GM18505 (cell line): ENCODE measurements around the gene SMARCAL1.

Source experiments
- ATAC-seq: cut with Tn5 transposase; IDR thresholded peaks from one replicate; pipeline ENCODE4 v1.9.1; 2021; ENCODE audit not compliant: unreplicated experiment
- POLR2A ChIP-seq: IDR thresholded peaks from 4 replicates; pipeline ENCODE4 v1.6.1; 2011; ENCODE audit warnings: borderline replicate concordance; ENCODE audit not compliant: insufficient read depth, insufficient read length; ENCODE audit errors: extremely low read depth

The SMARCAL1 gene

DNA sequence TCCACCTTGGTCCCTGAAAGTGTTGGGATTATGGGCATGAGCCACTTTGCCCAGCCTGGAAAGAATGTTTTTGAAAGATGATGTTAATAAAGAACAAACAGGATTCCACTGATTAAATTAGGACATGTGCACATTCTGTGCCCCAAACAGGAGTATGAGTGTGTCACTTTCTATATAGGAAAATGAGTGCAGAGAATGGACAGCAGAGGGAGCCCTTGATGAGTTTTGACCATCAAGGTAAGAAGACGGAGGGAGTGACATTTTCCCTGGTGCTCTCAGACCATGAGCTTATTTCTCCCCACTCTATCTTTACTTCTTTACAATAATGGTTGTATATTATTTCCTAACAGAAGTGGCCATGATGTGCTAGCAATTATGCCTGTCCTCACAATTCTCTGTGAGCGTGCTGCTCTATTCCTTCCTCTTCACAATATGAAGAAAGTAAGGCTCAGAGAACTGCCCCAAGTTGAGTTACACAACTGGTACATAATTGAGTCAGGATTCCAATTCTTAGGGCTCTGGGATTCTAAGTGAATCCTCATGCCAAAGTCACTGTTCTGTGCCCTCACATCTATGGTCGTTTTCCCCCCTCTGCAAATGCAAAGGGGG, 107.0 kb downstream of the SMARCAL1 start:
- no peak for TF ChIP-seq POLR2A
- ATAC-seq, result no peak

DNA sequence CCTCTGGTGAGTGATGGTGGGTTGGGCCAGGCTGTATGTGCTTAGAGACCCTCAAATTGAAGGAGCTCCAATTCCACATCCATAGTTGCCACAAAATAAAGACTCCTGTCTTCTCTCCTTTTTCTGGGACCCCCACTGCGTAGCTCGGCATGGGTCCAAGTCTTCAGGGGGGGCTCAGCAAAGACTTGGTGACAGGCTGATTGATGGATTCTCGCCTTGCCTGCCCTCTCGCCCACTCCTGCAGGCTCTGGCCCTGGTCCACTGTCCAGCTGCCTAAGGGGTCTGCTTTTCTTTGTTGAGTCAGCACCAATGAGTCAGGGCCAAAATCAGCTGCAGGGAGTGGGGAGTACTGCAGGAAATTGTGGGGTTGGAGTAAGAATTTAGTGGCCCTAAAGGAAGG, 107.8 kb downstream of the SMARCAL1 start:
- ATAC-seq, result no peak

DNA sequence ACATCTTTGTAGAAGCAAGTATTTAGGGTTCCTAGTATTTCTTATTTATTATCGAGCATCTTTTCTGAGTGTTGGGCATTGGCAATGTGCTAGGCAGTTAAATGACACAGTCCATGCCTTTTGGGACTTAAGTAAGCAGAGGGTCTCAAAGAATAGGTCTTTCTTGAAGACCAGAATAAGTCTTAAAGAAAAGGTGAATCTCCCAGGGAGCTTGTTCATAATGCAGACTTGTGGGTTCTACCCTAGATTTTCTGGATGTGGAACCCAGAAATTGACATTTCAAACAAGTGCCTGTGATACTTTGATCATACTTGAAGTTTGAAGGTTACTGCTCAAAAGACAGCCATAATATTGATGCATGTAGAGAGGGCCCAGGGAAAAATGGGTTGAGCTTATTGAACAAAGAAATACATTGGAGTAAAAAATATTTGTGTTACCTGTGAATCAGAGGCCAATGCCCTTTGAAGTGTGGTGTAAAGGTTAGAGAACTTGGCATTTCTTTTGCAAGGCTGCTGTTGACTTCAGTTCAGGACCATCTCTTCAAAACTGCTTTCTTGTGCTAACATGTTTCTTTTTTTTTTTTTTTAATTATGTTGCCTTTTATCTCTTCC, 110.7 kb downstream of the SMARCAL1 start:
- no peak for TF ChIP-seq POLR2A
- ATAC-seq, result no peak

More for the DNA sequence above, 107.8 kb downstream of the SMARCAL1 start:
- no peak for TF ChIP-seq POLR2A

DNA sequence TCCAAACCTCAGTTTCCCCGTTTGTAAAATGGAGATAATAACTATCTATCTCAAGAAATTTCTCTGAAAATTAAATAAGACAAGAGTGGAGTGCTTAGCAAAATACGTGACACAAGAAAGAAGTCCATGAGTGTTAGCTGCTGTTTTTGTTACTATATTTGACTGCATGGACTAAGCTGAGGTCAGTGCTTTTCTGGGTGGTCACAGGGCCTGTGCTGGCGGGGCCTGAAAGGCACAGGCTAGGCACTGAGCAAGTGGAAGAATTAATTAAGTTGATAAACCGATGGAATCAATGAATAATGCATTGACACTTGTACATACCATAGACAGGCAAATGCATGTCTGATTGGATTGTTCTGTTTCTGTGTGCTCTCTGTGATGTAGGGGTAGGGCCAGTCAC, 113.7 kb downstream of the SMARCAL1 start:
- TF ChIP-seq POLR2A, result no peak
- no peak for ATAC-seq

DNA sequence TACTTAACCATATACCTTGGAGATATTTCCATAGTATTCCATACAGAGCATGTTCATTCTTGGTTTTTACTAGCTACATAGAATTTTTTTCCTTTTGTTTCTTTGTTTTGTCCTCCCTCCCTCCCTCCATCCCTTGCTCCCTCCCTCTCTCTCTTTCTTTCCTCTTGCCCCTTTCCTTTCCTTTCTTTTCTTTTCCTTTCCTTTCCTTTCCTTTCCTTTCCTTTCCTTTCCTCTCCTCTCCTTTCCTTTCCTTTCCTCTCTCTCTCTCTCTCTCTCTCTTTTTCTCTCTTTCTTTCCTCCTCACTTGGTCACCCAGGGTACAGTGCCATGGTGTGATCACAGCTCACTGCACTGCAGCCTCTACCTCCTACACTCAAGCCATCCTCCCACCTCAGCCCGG, 114.7 kb downstream of the SMARCAL1 start:
- TF ChIP-seq POLR2A, result no peak
- no peak for ATAC-seq

DNA sequence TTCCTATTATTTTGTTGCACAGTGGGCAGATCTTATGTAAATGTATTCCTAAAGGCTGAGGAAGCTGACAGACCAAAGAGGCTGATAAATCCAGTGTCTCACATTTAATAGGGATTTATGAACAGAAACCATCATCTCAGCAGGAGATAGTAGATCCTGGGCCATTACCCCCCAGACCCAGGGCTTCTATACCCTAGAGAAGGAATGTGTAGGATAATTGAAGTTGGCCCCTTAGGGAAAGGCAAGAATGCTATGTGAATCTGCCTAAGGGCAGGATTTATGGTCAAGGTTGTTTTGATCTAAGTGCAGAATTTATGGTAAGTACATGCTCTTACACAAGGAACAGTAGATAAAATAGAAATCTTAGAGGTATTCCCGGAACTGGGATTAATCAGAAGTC, 115.3 kb downstream of the SMARCAL1 start:
- no peak for ATAC-seq
- no peak for TF ChIP-seq POLR2A

DNA sequence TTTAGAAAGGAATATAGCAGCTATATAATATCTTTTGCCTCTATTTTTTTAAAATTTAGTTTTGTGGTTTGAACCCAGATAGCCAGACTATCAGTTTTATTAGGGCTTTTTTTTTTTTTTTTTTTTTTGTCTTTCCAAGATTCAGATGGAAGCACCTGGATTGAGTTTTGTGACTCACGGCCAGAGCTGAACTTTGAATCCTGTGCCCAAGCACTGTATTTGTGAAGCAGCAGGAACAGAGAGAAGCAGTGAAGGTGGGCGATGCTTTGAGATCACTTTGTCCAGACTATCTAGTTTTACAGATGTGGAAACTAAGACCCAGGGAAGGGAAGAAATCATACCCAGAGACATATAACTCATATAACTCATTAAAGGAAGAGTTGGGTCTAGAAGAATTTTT, 120.3 kb downstream of the SMARCAL1 start:
- no peak for TF ChIP-seq POLR2A
- ATAC-seq, result no peak
